Testis (tissue), 3 donors: ENCODE data around the gene PLCB3. TPM values are rescaled to one million over a fixed set of nuclear protein-coding genes. Genes with fewer than 3 reads are reported as not detected.

ENCODE experiments used
- DNase-seq: peaks from one replicate; pipeline ENCODE4 v3.0.0-alpha.2; 2019
- H3K27ac ChIP-seq, 2 donors: fragments of 200-600 bp; sonication (generic); one replicate each; pipeline ENCODE4 v1.5.1; 2019
- H3K27me3 ChIP-seq: fragments of 200-600 bp; sonication (generic); one replicate; pipeline ENCODE4 v1.5.1; 2019
- H3K36me3 ChIP-seq: fragments of 200-600 bp; sonication (generic); one replicate; pipeline ENCODE4 v1.5.1; 2017; ENCODE audit warnings: low read depth; ENCODE audit errors: missing control alignments
- H3K4me1 ChIP-seq: fragments of 200-600 bp; sonication (generic); one replicate; pipeline ENCODE4 v1.5.1; 2019
- H3K4me3 ChIP-seq, 2 donors: fragments of 200-600 bp; sonication (generic); one replicate each; pipeline ENCODE4 v1.5.1; 2017 to 2019
- H3K9me3 ChIP-seq: fragments of 200-600 bp; sonication (generic); one replicate; pipeline ENCODE4 v1.5.1; 2017
- CTCF ChIP-seq, 3 experiments: fragments of 450-650 bp in 2 of 3; fragments of 200-600 bp in 1 of 3; sonication (generic) in 1 of 3; IDR thresholded peaks; one replicate each; pipeline ENCODE4 v1.5.1; 2016 to 2019; ENCODE audit warnings: antibody characterized with exemption in 3 of 3, mild to moderate bottlenecking in 2 of 3, moderate library complexity in 1 of 3
- POLR2A ChIP-seq: fragments of 450-650 bp; IDR thresholded peaks from one replicate; pipeline ENCODE4 v1.6.1; 2017; ENCODE audit warnings: antibody characterized with exemption, mild to moderate bottlenecking, moderate library complexity
- WGBS, 2 donors: methylation state at CpG; one replicate each; pipeline ENCODE4 v1.1.5; 2018; 5-methylcytosine and 5-hydroxymethylcytosine counted together
- intact Hi-C: fragments of 100-400 bp; cut with DNase I; formaldehyde crosslinking; loops from one replicate; pipeline ENCODE4 v1.15.1; 2023; ENCODE audit warnings: low total_unique reads
- polyA plus RNA-seq: library from polyadenylated mRNA; stranded (reverse); fragments of 350-450 nt; fragmentation: Illumina TruSeq; extraction: RNeasy Lipid Tissue Mini Kit (QIAGEN cat#74804); gene quantifications from one replicate; pipeline ENCODE4 v1.2.3, GENCODE V29; 2014; ENCODE audit warnings: low read depth, low replicate concordance; ENCODE audit not compliant: insufficient read depth
- total RNA-seq, 2 donors: library from RNA; depleted of rRNA; stranded (reverse); fragments of >200 nt; gene quantifications; one replicate each; pipeline ENCODE4 v1.2.3, GENCODE V29; 2016

The PLCB3 gene
- total and polyA plus RNA-seq, 3 donors from 2014 or later = 14.2 to 45.4 (median 29.6) TPM

DNA sequence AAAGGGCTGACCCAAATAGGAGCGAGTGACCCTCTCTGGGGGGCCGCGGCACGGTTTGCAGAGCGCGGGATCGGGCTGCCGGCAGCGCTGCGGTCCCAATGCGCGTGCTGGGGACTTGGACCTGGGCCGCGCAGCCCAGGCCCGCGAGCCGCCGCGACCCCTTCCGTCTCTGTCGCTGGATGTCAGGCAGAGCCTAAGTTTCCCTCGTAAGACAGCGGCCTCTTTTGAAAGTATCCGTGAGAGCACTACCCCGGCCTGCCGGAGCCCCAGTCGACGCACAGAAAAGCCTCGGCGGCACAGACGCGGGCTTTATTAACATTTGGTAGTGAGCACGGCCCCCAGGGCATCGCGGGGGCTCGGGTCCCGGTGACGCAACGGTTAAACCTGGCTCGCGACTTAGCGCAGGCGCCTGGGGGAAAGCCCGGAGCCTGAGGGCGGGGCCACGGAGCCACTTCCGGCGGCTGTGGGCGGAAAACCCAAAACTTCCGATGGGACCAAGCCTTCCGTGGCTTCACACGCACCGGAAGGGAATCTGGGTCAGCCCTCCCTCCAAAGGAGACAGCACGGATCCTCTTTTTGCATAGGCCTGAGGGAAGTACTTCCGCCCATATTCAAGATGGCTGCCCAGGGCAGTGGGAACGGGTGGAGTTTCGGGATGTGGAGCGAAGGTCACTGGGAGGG, 18.4 kb downstream of the PLCB3 start:
- H3K27ac ChIP-seq = peak overlapping the region; percentile 91 to 94
- intact Hi-C loops = no loop called here

DNA sequence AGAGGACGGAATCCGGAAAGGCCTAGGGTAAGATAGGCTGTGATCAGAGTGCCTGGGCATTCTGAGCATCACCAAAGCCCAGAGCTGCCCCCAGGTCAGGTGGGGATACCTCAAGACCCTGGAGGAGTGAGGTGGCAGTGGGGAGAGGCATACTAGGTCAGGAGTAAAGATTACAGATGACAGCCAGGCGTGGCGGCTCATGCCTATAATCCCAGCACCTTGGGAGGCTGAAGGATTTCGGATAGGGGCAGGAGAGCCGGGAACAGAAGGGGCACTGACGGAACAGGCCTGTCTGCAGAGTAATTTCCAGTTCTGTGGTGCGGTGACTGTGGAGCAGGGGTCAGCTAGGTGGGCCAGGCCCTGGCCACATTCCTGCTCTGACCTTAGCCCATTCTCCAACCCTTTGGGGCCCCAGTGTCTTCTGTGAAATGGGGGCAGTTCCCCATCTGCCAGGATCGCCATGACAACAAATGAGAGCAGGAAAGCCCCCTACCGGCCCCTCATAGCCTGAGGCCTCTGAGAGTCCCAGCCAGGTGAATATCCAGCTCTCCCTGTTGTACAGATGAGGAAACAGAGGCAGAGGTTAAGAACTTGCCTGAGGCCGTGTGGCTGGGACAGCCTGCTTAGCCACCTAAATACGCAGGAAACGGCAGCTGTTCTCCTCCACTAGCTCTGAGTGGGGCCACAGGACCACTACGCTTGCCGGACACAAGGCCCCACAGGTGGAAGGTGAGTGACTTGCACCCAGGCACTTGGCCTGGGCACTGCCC, 23.9 kb downstream of the PLCB3 start:
- H3K9me3 ChIP-seq = no peaks in the 10 kb centered on the region
- H3K4me3 ChIP-seq = no peak overlapping the region
- H3K27ac ChIP-seq = no peak overlapping the region
- H3K36me3 ChIP-seq = no peaks in the 10 kb centered on the region
- DNase-seq = no peak
- intact Hi-C loops = no loop called here
- TF ChIP-seq CTCF (IDR thresholded peaks at IDR 0.05) = no peak
- TF ChIP-seq POLR2A = no peak
- no peaks in the 10 kb centered on the region for H3K27me3 ChIP-seq
- 82 to 84% methylated on average over 13 to 15 of the region's 15 CpGs for WGBS, 2 donors
- H3K4me1 ChIP-seq = peaks cover 13% of the 10 kb centered on the region

More for the DNA sequence above, 18.4 kb downstream of the PLCB3 start:
- H3K9me3 ChIP-seq = no peaks in the 10 kb centered on the region
- peak; percentile 99 for DNase-seq
- peak in 1 of 3 experiments; percentile 9 for TF ChIP-seq CTCF (IDR thresholded peaks at IDR 0.05)
- TF ChIP-seq POLR2A = no peak
- H3K4me3 ChIP-seq = peak overlapping the region; percentile 62 to 67
- H3K4me1 ChIP-seq = peaks cover 36% of the 10 kb centered on the region
- WGBS, 2 donors = 0% methylated on average over 6 to 37 of the region's 58 CpGs
- H3K36me3 ChIP-seq = no peaks in the 10 kb centered on the region
- no peaks in the 10 kb centered on the region for H3K27me3 ChIP-seq

DNA sequence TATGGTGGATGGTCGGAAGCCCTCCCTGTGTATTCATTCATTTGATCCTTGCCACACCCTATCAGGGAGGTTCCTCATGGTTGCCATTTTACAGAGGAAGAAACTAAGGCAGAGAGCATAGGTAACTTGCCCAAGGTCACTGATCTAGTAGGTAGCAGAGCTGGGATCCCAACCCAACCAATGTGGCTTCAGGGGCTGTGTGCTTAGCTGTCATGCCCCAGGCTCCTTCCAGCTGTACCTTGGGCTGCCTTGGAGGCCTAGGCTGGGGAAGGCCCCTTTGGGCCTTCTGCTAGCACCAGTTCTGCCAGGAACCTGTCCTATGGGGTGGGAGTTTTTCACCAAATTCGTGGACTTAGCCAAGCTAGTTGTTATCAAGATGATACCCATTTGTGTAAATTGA, 24.5 kb downstream of the PLCB3 start:
- Histone ChIP-seq H3K4me1 (peaks cover 13% of the 10 kb centered on the region), H3K27ac (no peak overlapping the region), H3K36me3 (no peaks in the 10 kb centered on the region), H3K9me3 (no peaks in the 10 kb centered on the region), H3K27me3 (no peaks in the 10 kb centered on the region), H3K4me3 (no peak overlapping the region)
- intact Hi-C loops = no loop called here
- TF ChIP-seq POLR2A = no peak
- no peak for TF ChIP-seq CTCF (IDR thresholded peaks at IDR 0.05)
- 82 to 88% methylated on average over 2 of the region's 2 CpGs for WGBS, 2 donors
- DNase-seq = no peak

GRCh38 chr11:64276653-64277431, 25.5 kb downstream of the PLCB3 start:
- TF ChIP-seq CTCF (IDR thresholded peaks at IDR 0.05) (no peak), POLR2A (no peak)

More at GRCh38 chr11:64276653-64277431, 25.5 kb downstream of the PLCB3 start:
- 81 to 83% methylated on average over 15 to 17 of the region's 17 CpGs for WGBS, 2 donors
- intact Hi-C loops = no loop called here
- Histone ChIP-seq H3K4me3 (no peak overlapping the region), H3K27ac (no peak overlapping the region), H3K36me3 (no peaks in the 10 kb centered on the region), H3K27me3 (no peaks in the 10 kb centered on the region), H3K4me1 (peaks cover 7% of the 10 kb centered on the region), H3K9me3 (no peaks in the 10 kb centered on the region)
- no peak for DNase-seq
